ENCODE data around the gene CD3E. TPM values are rescaled to one million over a fixed set of nuclear protein-coding genes. Genes with fewer than 3 reads are reported as not detected.

Gene CD3E
- total and polyA plus RNA-seq, 2 of the 13 experiments (the other 11 are each of a cell fraction or from before 2014, with no cell fraction given): not detected

DNA sequence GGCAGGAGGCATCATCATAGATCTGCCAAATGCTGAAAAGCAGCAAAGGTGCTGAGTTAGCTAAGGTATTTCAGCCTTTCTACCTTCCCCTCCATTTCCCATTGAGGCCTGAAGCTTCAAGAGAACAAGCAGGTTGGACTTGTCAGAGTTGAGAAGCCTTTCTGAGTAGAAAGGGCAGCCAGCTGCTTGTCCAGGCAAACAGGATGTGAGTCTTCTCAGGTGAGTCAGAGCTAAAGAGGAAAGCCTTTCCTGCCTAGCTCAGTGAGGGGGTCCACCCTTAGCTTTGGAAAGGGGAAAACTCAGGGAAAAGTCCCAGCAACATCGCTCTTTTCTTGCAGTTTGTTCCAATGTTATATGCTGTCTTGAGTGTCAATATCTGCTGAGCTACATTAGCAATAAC, 27.2 kb upstream of the CD3E start (continued):
- TF ChIP-seq JUN (CRISPR knock-in tag; IDR thresholded peaks at IDR 0.05): no peak

DNA sequence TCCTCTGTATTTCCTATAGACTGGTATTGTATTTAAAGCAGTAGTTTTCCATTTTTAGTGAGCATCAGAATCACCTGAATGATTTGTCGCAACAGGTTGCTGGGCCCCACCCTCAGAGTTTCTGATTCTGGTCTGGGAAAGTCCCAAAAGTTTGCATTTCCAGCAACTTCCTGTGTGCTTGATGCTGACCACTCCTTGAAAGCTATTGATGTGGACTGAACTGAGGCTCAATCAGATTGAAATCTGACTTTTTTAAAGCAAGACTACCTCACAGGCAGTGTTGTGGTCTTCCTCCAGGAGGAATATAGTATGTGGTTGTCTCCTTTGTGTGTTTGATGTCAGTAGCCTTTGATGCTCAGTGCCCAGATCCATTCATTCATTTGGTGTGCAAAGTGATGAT, 23.2 kb upstream of the CD3E start:
- Histone ChIP-seq H3K4me1 (ENCODE audit: insufficient read depth, low read length) (peaks cover 15% of the 10 kb centered on the region), H3K4me3 (replicated peaks in 1 of 3; ENCODE audit: insufficient read depth in 1 of 3, low read depth in 2 of 3, low read length in 3 of 3) (no peak overlapping the region), H2AFZ (ENCODE audit: low read length) (no peak overlapping the region), H3K36me3 (replicated peaks in 1 of 2; ENCODE audit: control insufficient read depth in 1 of 2, insufficient read depth in 2 of 2, low read length in 2 of 2) (no peaks in the 10 kb centered on the region), H3K4me2 (ENCODE audit: low read depth, low read length) (no peak overlapping the region), H3K27me3 (ENCODE audit: control insufficient read depth in 1 of 2, insufficient read depth in 2 of 2, low read length in 2 of 2) (no peaks in the 10 kb centered on the region), H3K9me3 (ENCODE audit: low read length) (no peaks in the 10 kb centered on the region), H3K79me2 (ENCODE audit: insufficient read depth, low read length) (no peaks in the 10 kb centered on the region), H3K9ac (ENCODE audit: insufficient read depth, low read depth, low read length) (no peak overlapping the region), H4K20me1 (ENCODE audit: insufficient read depth, low read length) (no peaks in the 10 kb centered on the region), H3K27ac (ENCODE audit: extremely low read length, insufficient read depth, low read length) (no peak overlapping the region)
- ChIA-PET POLR2A (no interaction called here), CTCF (ENCODE audit: low intra/inter-chr PET ratio, low total read pairs) (no interaction called here)
- FAIRE-seq (no peak), DNase-seq (ENCODE audit: low spot score) (no peak), ATAC-seq (no peak)
- in situ Hi-C loops (cut with HindIII; ENCODE audit: extremely low pct_ligation_motif_present, low pct_unique_long_range_greater_than_20kb) (no loop called here), intact Hi-C loops (cut with micrococcal nuclease; ENCODE audit: unreplicated experiment) (no loop called here)
- BruUV-seq (replicated peaks): no TSS peak
- 100% methylated on average over 1 of the region's 1 CpG for WGBS (ENCODE audit: low lambda C conversion rate)
- TF ChIP-seq ZNF30 (CRISPR knock-in tag; IDR thresholded peaks at IDR 0.05) (no peak), CCAR2 (optimal IDR thresholded peaks at IDR 0.05; ENCODE audit: low read depth, low read length) (no peak), ZBTB8A (CRISPR knock-in tag; IDR thresholded peaks at IDR 0.05; ENCODE audit: borderline replicate concordance, low read depth) (no peak), ZNF674 (CRISPR knock-in tag; IDR thresholded peaks at IDR 0.05; ENCODE audit: low read depth) (no peak), ZFP41 (CRISPR knock-in tag; IDR thresholded peaks at IDR 0.05; ENCODE audit: borderline replicate concordance) (no peak), PITX1 (CRISPR knock-in tag; IDR thresholded peaks at IDR 0.05) (no peak), PHF5A (CRISPR knock-in tag; IDR thresholded peaks at IDR 0.05; ENCODE audit: low read depth, unreplicated experiment) (no peak), GATA4 (IDR thresholded peaks at IDR 0.05; ENCODE audit: borderline replicate concordance, low read depth) (no peak)
- TF ChIP-seq, protein P1, sequence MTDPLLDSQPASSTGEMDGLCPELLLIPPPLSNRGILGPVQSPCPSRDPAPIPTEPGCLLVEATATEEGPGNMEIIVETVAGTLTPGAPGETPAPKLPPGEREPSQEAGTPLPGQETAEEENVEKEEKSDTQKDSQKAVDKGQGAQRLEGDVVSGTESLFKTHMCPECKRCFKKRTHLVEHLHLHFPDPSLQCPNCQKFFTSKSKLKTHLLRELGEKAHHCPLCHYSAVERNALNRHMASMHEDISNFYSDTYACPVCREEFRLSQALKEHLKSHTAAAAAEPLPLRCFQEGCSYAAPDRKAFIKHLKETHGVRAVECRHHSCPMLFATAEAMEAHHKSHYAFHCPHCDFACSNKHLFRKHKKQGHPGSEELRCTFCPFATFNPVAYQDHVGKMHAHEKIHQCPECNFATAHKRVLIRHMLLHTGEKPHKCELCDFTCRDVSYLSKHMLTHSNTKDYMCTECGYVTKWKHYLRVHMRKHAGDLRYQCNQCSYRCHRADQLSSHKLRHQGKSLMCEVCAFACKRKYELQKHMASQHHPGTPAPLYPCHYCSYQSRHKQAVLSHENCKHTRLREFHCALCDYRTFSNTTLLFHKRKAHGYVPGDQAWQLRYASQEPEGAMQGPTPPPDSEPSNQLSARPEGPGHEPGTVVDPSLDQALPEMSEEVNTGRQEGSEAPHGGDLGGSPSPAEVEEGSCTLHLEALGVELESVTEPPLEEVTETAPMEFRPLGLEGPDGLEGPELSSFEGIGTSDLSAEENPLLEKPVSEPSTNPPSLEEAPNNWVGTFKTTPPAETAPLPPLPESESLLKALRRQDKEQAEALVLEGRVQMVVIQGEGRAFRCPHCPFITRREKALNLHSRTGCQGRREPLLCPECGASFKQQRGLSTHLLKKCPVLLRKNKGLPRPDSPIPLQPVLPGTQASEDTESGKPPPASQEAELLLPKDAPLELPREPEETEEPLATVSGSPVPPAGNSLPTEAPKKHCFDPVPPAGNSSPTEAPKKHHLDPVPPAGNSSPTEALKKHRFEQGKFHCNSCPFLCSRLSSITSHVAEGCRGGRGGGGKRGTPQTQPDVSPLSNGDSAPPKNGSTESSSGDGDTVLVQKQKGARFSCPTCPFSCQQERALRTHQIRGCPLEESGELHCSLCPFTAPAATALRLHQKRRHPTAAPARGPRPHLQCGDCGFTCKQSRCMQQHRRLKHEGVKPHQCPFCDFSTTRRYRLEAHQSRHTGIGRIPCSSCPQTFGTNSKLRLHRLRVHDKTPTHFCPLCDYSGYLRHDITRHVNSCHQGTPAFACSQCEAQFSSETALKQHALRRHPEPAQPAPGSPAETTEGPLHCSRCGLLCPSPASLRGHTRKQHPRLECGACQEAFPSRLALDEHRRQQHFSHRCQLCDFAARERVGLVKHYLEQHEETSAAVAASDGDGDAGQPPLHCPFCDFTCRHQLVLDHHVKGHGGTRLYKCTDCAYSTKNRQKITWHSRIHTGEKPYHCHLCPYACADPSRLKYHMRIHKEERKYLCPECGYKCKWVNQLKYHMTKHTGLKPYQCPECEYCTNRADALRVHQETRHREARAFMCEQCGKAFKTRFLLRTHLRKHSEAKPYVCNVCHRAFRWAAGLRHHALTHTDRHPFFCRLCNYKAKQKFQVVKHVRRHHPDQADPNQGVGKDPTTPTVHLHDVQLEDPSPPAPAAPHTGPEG (CRISPR knock-in tag; IDR thresholded peaks at IDR 0.05): no peak
